Measurements from ENCODE around the gene NPDC1.

DNA sequence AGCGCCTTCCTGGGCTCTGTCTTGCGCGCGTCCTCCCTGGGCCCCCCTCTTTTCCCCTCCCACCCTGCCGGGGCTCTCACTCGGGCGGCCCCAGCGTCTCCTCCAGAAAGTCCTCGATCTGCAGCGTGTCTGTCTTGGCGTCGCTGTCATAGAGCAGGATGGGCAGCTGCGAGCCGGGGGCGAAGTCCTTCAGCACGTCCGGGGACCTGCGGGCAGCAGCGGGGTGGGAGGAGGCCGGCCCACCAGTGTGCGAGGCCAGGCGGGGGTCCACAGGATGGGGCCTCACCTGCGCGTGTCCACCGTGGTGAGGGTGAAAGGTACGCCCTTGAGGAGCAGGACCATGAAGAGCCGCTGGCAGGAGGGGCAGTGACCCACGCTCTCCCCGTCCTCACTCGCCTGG, 50.6 kb downstream of the NPDC1 start:
- no peak for TF ChIP-seq CTCF (IDR thresholded peaks at IDR 0.05)
- no peak for TF ChIP-seq POLR2A (IDR thresholded peaks at IDR 0.05)
